ENCODE measurements around the gene KLK5. TPM values are rescaled to one million over a fixed set of nuclear protein-coding genes. Genes with fewer than 3 reads are reported as not detected.
"Not testable (repeated sequence)": the region's sequence is repeated elsewhere in the genome, so short reads cannot be mapped to it uniquely, and the experiment has no call there.

KLK5 gene
- total and polyA plus RNA-seq, 12 donors = not detected

GRCh38 chr19:50975766-50976165 lies 22.9 kb upstream of the KLK5 start:
- Histone ChIP-seq H3K27me3 (peaks cover 0 to 57% (median 49%) of the 10 kb centered on the region in 7 donors), H3K4me3 (no peak overlapping the region), H3K27ac (no peak overlapping the region), H3K36me3 (no peaks in the 10 kb centered on the region), H3K9me3 (no peaks in the 10 kb centered on the region), H3K4me1 (no peaks in the 10 kb centered on the region)
- DNase-seq (no peak), ATAC-seq (no peak)
- 14 to 17% methylated on average over 8 of the region's 8 CpGs for WGBS, 2 donors
- intact Hi-C loops (cut with DNase I) = no loop called here
- TF ChIP-seq CTCF (IDR thresholded peaks at IDR 0.05) = no peak

- intact Hi-C loops (cut with DNase I) = no loop called here
- DNase-seq = no peak
- Histone ChIP-seq H3K9me3 (no peaks in the 10 kb centered on the region), H3K36me3 (no peaks in the 10 kb centered on the region), H3K4me1 (no peaks in the 10 kb centered on the region), H3K4me3 (no peak overlapping the region), H3K27me3 (peaks cover 0 to 65% (median 54%) of the 10 kb centered on the region in 7 donors), H3K27ac (no peak overlapping the region)
- ATAC-seq = no peak
- WGBS, 2 donors = 49 to 58% methylated on average over 8 to 9 of the region's 9 CpGs
- no peak for TF ChIP-seq CTCF (IDR thresholded peaks at IDR 0.05)
Observed at GRCh38 chr19:50974702-50975556, 22.1 kb upstream of the KLK5 start.

GRCh38 chr19:50972795-50973376 lies 20.0 kb upstream of the KLK5 start:
- no peak overlapping the region for H3K27ac ChIP-seq
- no peaks in the 10 kb centered on the region for H3K9me3 ChIP-seq
- intact Hi-C loops (cut with DNase I) = no loop called here
- no peak for TF ChIP-seq CTCF (IDR thresholded peaks at IDR 0.05)
- DNase-seq (no peak), ATAC-seq (no peak)
- H3K27me3 ChIP-seq = peaks cover 0 to 75% (median 63%) of the 10 kb centered on the region in 7 donors
- no peaks in the 10 kb centered on the region for H3K36me3 ChIP-seq
- H3K4me3 ChIP-seq = no peak overlapping the region
- WGBS, 2 donors = 79% methylated on average over 9 of the region's 9 CpGs
- no peaks in the 10 kb centered on the region for H3K4me1 ChIP-seq

- DNase-seq; H3K36me3 ChIP-seq; H3K27ac ChIP-seq; intact Hi-C loops (cut with DNase I); ATAC-seq; H3K9me3 ChIP-seq; H3K4me3 ChIP-seq; H3K4me1 ChIP-seq: not testable (repeated sequence)
- WGBS, 2 donors = 77 to 86% methylated on average over 3 of the region's 3 CpGs
- H3K27me3 ChIP-seq = peaks cover 0 to 72% (median 58%) of the 10 kb centered on the region in 7 donors
Observed at GRCh38 chr19:50969810-50970209, 17.0 kb upstream of the KLK5 start.

GRCh38 chr19:50969413-50969760 lies 16.5 kb upstream of the KLK5 start, which contains the start of gene KLK6:
Gene KLK6 (minus strand): TSS chr19:50969591. CDS start chr19:50968104, 1,487 bp downstream.
- H3K4me3 ChIP-seq = no peak within 1 kb of the TSS
- intact Hi-C loops (cut with DNase I) = no loop called here
- ATAC-seq (no peak), DNase-seq (no peak)
- H3K36me3 ChIP-seq = no peaks in the 10 kb centered on the region
- WGBS, 2 donors = 69 to 72% methylated on average over 19 of the region's 19 CpGs
- peaks cover 0 to 72% (median 58%) of the 10 kb centered on the region in 7 donors for H3K27me3 ChIP-seq
- H3K4me1 ChIP-seq = no peaks in the 10 kb centered on the region
- H3K9me3 ChIP-seq = no peaks in the 10 kb centered on the region
- TF ChIP-seq CTCF (IDR thresholded peaks at IDR 0.05) = no peak
- H3K27ac ChIP-seq = no peak within 1 kb of the TSS
